Mesodermal cell (in vitro differentiated cells): Measurements from ENCODE around the gene PAK4.

Experiments
- H3K27ac ChIP-seq: 2 replicates; pipeline ENCODE4 v1.7.0; 2013; ENCODE audit warnings: mild to moderate bottlenecking, low read depth, low read length, moderate library complexity; ENCODE audit not compliant: severe bottlenecking
- H3K36me3 ChIP-seq: 2 replicates; pipeline ENCODE4 v1.7.1; 2013; ENCODE audit warnings: mild to moderate bottlenecking, low read length, moderate library complexity; ENCODE audit not compliant: control insufficient read depth, insufficient read depth
- H3K4me1 ChIP-seq: one replicate; pipeline ENCODE4 v1.7.1; 2013; ENCODE audit warnings: mild to moderate bottlenecking, low read length; ENCODE audit not compliant: insufficient read depth, control insufficient read depth, poor library complexity, severe bottlenecking
- H3K4me3 ChIP-seq: 2 replicates; pipeline ENCODE4 v1.7.0; 2013; ENCODE audit warnings: low read length, control low read depth, mild to moderate bottlenecking; ENCODE audit not compliant: insufficient read depth, poor library complexity, severe bottlenecking; ENCODE audit errors: extremely low read depth
- H3K9me3 ChIP-seq: 2 replicates; pipeline ENCODE4 v1.7.1; 2013; ENCODE audit warnings: mild to moderate bottlenecking, low read length, moderate library complexity; ENCODE audit not compliant: control insufficient read depth
- WGBS, 2 experiments: methylation state at CpG; one replicate each; pipeline ENCODE4 v1.1.5; 2013; ENCODE audit warnings: missing lambda C conversion rate in 2 of 2; ENCODE audit not compliant: insufficient coverage in 2 of 2; 5-methylcytosine and 5-hydroxymethylcytosine counted together

Gene PAK4

GRCh38 chr19:39158646-39159260, 33.2 kb downstream of the PAK4 start:
- H3K27ac ChIP-seq: no peak overlapping the region
- H3K4me3 ChIP-seq: no peak overlapping the region
- peaks cover 2% of the 10 kb centered on the region for H3K36me3 ChIP-seq
- peaks cover 30% of the 10 kb centered on the region for H3K4me1 ChIP-seq
- H3K9me3 ChIP-seq: no peaks in the 10 kb centered on the region
- 91 to 97% methylated on average over 12 of the region's 12 CpGs for WGBS, 2 experiments

GRCh38 chr19:39160523-39160861, 34.9 kb downstream of the PAK4 start:
- H3K9me3 ChIP-seq: no peaks in the 10 kb centered on the region
- WGBS, 2 experiments: 87 to 91% methylated on average over 6 to 8 of the region's 8 CpGs
- peaks cover 2% of the 10 kb centered on the region for H3K36me3 ChIP-seq
- peaks cover 30% of the 10 kb centered on the region for H3K4me1 ChIP-seq
- no peak overlapping the region for H3K4me3 ChIP-seq
- no peak overlapping the region for H3K27ac ChIP-seq

- Histone ChIP-seq H3K4me3 (no peak overlapping the region), H3K27ac (no peak overlapping the region)
These were observed 35.5 kb downstream of the PAK4 start for GRCh38 chr19:39160889-39161672.

GRCh38 chr19:39162441-39163043, 37.0 kb downstream of the PAK4 start:
- WGBS, 2 experiments: 91 to 94% methylated on average over 13 of the region's 15 CpGs

More at GRCh38 chr19:39160889-39161672, 35.5 kb downstream of the PAK4 start:
- H3K9me3 ChIP-seq: no peaks in the 10 kb centered on the region
- 94 to 96% methylated on average over 15 to 17 of the region's 21 CpGs for WGBS, 2 experiments
- H3K36me3 ChIP-seq: peaks cover 2% of the 10 kb centered on the region
- H3K4me1 ChIP-seq: peaks cover 27% of the 10 kb centered on the region

GRCh38 chr19:39163621-39164020, 38.0 kb downstream of the PAK4 start:
- Histone ChIP-seq H3K9me3 (no peaks in the 10 kb centered on the region), H3K36me3 (peaks cover 3% of the 10 kb centered on the region), H3K4me3 (no peak overlapping the region), H3K4me1 (peaks cover 15% of the 10 kb centered on the region), H3K27ac (no peak overlapping the region)
- 91 to 95% methylated on average over 9 of the region's 9 CpGs for WGBS, 2 experiments

More at GRCh38 chr19:39162441-39163043, 37.0 kb downstream of the PAK4 start:
- Histone ChIP-seq H3K4me3 (no peak overlapping the region), H3K36me3 (peaks cover 2% of the 10 kb centered on the region), H3K27ac (no peak overlapping the region), H3K9me3 (no peaks in the 10 kb centered on the region), H3K4me1 (peaks cover 24% of the 10 kb centered on the region)

GRCh38 chr19:39164289-39164688, 38.7 kb downstream of the PAK4 start:
- Histone ChIP-seq H3K36me3 (peaks cover 7% of the 10 kb centered on the region), H3K4me1 (peaks cover 15% of the 10 kb centered on the region), H3K4me3 (no peak overlapping the region), H3K27ac (no peak overlapping the region), H3K9me3 (no peaks in the 10 kb centered on the region)
- 96 to 97% methylated on average over 5 to 6 of the region's 6 CpGs for WGBS, 2 experiments

- peaks cover 22% of the 10 kb centered on the region for H3K36me3 ChIP-seq
- no peaks in the 10 kb centered on the region for H3K9me3 ChIP-seq
- H3K4me1 ChIP-seq: peaks cover 7% of the 10 kb centered on the region
- 98 to 99% methylated on average over 6 to 7 of the region's 7 CpGs for WGBS, 2 experiments
- no peak overlapping the region for H3K27ac ChIP-seq
- H3K4me3 ChIP-seq: no peak overlapping the region
These were observed 40.3 kb downstream of the PAK4 start for GRCh38 chr19:39165857-39166256.

GRCh38 chr19:39166571-39167391, 41.2 kb downstream of the PAK4 start:
- no peak overlapping the region for H3K27ac ChIP-seq
- WGBS, 2 experiments: 78 to 89% methylated on average over 13 to 22 of the region's 24 CpGs

GRCh38 chr19:39167461-39168257, 42.1 kb downstream of the PAK4 start:
- no peak overlapping the region for H3K27ac ChIP-seq
- H3K4me1 ChIP-seq: peaks cover 13% of the 10 kb centered on the region
- WGBS, 2 experiments: 88 to 92% methylated on average over 18 to 23 of the region's 25 CpGs
- H3K9me3 ChIP-seq: no peaks in the 10 kb centered on the region
- H3K4me3 ChIP-seq: no peak overlapping the region
- peaks cover 34% of the 10 kb centered on the region for H3K36me3 ChIP-seq

More at GRCh38 chr19:39166571-39167391, 41.2 kb downstream of the PAK4 start:
- no peaks in the 10 kb centered on the region for H3K9me3 ChIP-seq
- no peak overlapping the region for H3K4me3 ChIP-seq
- H3K4me1 ChIP-seq: peaks cover 8% of the 10 kb centered on the region
- H3K36me3 ChIP-seq: peaks cover 31% of the 10 kb centered on the region
